Gastrocnemius medialis (tissue), 4 donors: Measurements from ENCODE around the gene USP44.

Experiments
- POLR2A ChIP-seq, 2 donors: fragments of 450-650 bp; IDR thresholded peaks; one replicate each; pipeline ENCODE4 v1.6.1; 2017; ENCODE audit warnings: antibody characterized with exemption in 2 of 2, mild to moderate bottlenecking in 2 of 2, moderate library complexity in 2 of 2
- TF ChIP-seq, protein P1 (sequence below), 5 experiments: fragments of 450-650 bp in 3 of 5; fragments of 200-600 bp in 2 of 5; sonication (generic) in 2 of 5; IDR thresholded peaks in 4 of 5; conservative IDR thresholded peaks in 1 of 5; 1 replicate in 4 of 5; 2 replicates in 1 of 5; pipeline ENCODE4 v1.5.1; 2016 to 2019; ENCODE audit warnings: antibody characterized with exemption in 5 of 5, mild to moderate bottlenecking in 3 of 5, moderate library complexity in 3 of 5

DNA sequence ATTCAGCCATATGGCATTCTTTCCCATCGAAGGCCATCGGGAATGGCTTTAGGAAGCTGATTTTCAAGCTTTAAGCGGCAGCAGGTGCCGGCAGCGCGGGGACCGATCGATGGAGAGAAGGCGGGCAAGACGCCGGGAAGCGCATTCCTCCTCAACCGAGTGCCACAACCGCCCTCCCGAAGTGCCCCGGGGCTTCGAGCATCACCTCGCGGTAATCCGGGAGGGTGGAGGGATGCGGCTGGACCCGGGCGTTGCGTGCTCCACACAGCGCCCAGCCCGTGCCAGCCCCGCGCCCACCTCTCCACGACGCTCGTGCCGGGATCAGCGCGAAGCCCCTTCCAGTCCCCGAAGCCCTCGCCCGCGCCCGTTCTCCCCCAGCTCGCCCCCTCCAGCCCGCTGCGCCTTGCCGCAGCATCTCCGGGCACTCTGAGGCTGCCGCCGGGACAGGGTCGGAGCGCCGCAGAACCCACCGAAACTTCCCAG is 3.2 kb downstream of the USP44 start:
- TF ChIP-seq, protein P1, sequence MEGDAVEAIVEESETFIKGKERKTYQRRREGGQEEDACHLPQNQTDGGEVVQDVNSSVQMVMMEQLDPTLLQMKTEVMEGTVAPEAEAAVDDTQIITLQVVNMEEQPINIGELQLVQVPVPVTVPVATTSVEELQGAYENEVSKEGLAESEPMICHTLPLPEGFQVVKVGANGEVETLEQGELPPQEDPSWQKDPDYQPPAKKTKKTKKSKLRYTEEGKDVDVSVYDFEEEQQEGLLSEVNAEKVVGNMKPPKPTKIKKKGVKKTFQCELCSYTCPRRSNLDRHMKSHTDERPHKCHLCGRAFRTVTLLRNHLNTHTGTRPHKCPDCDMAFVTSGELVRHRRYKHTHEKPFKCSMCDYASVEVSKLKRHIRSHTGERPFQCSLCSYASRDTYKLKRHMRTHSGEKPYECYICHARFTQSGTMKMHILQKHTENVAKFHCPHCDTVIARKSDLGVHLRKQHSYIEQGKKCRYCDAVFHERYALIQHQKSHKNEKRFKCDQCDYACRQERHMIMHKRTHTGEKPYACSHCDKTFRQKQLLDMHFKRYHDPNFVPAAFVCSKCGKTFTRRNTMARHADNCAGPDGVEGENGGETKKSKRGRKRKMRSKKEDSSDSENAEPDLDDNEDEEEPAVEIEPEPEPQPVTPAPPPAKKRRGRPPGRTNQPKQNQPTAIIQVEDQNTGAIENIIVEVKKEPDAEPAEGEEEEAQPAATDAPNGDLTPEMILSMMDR (IDR thresholded peaks at IDR 0.05 in 4 of 5, conservative IDR thresholded peaks at IDR 0.05 in 1 of 5): no peak
- no peak for TF ChIP-seq POLR2A (IDR thresholded peaks at IDR 0.05)
